A549 (cell line): Measurements from ENCODE around the gene ACBD4.

Experiments used
- CBX8 ChIP-seq: fragments of 200-600 bp; sonication (generic); IDR thresholded peaks from 2 replicates; pipeline ENCODE4 v1.6.1; 2016
- CTCF ChIP-seq: fragments of >200 bp; sonication (Bioruptor Twin); formaldehyde crosslinking; IDR thresholded peaks from 3 replicates; pipeline ENCODE4 v1.5.1; 2016
- EHMT2 ChIP-seq: fragments of 200-600 bp; sonication (generic); IDR thresholded peaks from 2 replicates; pipeline ENCODE4 v1.6.1; 2016; ENCODE audit warnings: antibody characterized with exemption, low read depth, mild to moderate bottlenecking, moderate library complexity
- EP300 ChIP-seq, 2 experiments: fragments of >200 bp; sonication (Bioruptor Twin); formaldehyde crosslinking; IDR thresholded peaks; 2 replicates in 1 of 2; 3 replicates in 1 of 2; pipeline ENCODE4 v1.6.1; 2016 to 2017
- ESRRA ChIP-seq: fragments of 150-350 bp; IDR thresholded peaks from 2 replicates; pipeline ENCODE4 v1.6.1; 2014; ENCODE audit warnings: mild to moderate bottlenecking, low read length, borderline replicate concordance
- JUN ChIP-seq, 2 experiments: fragments of >200 bp; sonication (Bioruptor Twin); formaldehyde crosslinking; IDR thresholded peaks; 2 replicates in 1 of 2; 3 replicates in 1 of 2; pipeline ENCODE4 v1.6.1; 2016 to 2017
- KDM1A ChIP-seq: fragments of 200-600 bp; sonication (generic); IDR thresholded peaks from 2 replicates; pipeline ENCODE4 v1.6.1; 2016; ENCODE audit warnings: low read depth, mild to moderate bottlenecking
- MAX ChIP-seq: IDR thresholded peaks from 2 replicates; pipeline ENCODE4 v1.6.1; 2012
- NFE2L2 ChIP-seq: fragments of 150-350 bp; conservative IDR thresholded peaks from 2 replicates; pipeline ENCODE4 v1.6.1; 2014; ENCODE audit warnings: low read length
- ZC3H11A ChIP-seq: fragments of 450-650 bp; IDR thresholded peaks from 2 replicates; pipeline ENCODE4 v1.6.1; 2014; ENCODE audit warnings: antibody characterized with exemption, mild to moderate bottlenecking
- TF ChIP-seq, protein P1 (sequence below): fragments of 450-650 bp; IDR thresholded peaks from 2 replicates; pipeline ENCODE4 v1.6.1; 2014; ENCODE audit warnings: antibody characterized with exemption

GRCh38 chr17:45138911-45139532 lies 3.5 kb downstream of the ACBD4 start:
- TF ChIP-seq CTCF (no peak), CBX8 (no peak), ESRRA (no peak), EHMT2 (no peak), EP300 (IDR thresholded peaks at IDR 0.05) (no peak), NFE2L2 (no peak), ZC3H11A (no peak), KDM1A (no peak), JUN (IDR thresholded peaks at IDR 0.05) (no peak), MAX (no peak)
- TF ChIP-seq, protein P1, sequence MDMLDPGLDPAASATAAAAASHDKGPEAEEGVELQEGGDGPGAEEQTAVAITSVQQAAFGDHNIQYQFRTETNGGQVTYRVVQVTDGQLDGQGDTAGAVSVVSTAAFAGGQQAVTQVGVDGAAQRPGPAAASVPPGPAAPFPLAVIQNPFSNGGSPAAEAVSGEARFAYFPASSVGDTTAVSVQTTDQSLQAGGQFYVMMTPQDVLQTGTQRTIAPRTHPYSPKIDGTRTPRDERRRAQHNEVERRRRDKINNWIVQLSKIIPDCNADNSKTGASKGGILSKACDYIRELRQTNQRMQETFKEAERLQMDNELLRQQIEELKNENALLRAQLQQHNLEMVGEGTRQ: no peak
